Activated CD4-positive, alpha-beta T cell treated with anti-CD3 and anti-CD28 coated beads, Interleukin-2, amount 50 U/mL, for 1 hour (primary cell): ENCODE data around the gene STIM1.

ENCODE experiments used
- DNase-seq: peaks from one replicate; pipeline ENCODE4 v3.0.0-alpha.2; 2020

The STIM1 gene

GRCh38 chr11:4134806-4135205 lies 279.3 kb downstream of the STIM1 start:
- no peak for DNase-seq

- no peak for DNase-seq
Observed at GRCh38 chr11:4138497-4138896, 283.0 kb downstream of the STIM1 start.

GRCh38 chr11:4140067-4140636 lies 284.7 kb downstream of the STIM1 start:
- no peak for DNase-seq
